ENCODE results near the gene KLHL29. TPM values are rescaled to one million over a fixed set of nuclear protein-coding genes. Genes with fewer than 3 reads are reported as not detected.

The KLHL29 gene
- polyA plus RNA-seq, 3 donors: 0.03 TPM; not detected in 2

DNA sequence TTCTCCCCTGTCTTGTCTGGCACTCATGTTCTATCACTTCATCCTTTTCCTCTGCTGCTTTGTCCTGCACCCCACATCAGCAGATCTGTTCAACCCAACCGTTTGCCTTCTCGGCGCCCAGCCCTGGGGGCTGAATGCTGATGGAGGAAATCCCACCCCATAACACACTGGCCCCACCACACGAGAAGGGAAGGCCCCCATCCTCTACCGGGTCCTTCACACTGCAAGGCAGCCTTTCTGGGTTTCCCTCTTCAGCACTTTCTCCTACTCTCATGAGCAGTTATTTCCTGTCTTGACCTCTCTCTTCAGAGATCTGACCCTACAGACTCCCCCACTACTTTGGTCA lies 314.6 kb downstream of the KLHL29 start:
- H3K36me3 Mint-ChIP-seq: peaks cover 16 to 26% of the 10 kb centered on the region in 2 donors
- Histone ChIP-seq H4K20me1 (ENCODE audit: insufficient read depth, low read length) (no peaks in the 10 kb centered on the region), H3K27me3 (ENCODE audit: control insufficient read depth in 2 of 2, insufficient read depth in 2 of 2, low read length in 2 of 2) (no peaks in the 10 kb centered on the region), H3K79me2 (ENCODE audit: insufficient read depth, low read length) (no peaks in the 10 kb centered on the region), H3K9me3 (replicated peaks in 1 of 2; ENCODE audit: control insufficient read depth in 1 of 2, insufficient read depth in 1 of 2, low read length in 2 of 2) (no peaks in the 10 kb centered on the region), H3K36me3 (replicated peaks in 1 of 2; ENCODE audit: control insufficient read depth in 1 of 2, insufficient read depth in 2 of 2, low read length in 2 of 2) (peaks cover 0 to 6% of the 10 kb centered on the region in 2 donors), H3K4me2 (replicated peaks; ENCODE audit: extremely low read depth, low read length, poor library complexity, severe bottlenecking) (no peak overlapping the region), H3K4me3 (replicated peaks in 1 of 3; ENCODE audit: low read depth in 2 of 3, low read length in 3 of 3) (no peak overlapping the region), H3K27ac (ENCODE audit: low read depth in 1 of 2, low read length in 2 of 2) (no peak overlapping the region), H2AFZ (ENCODE audit: insufficient read depth, low read depth, low read length, poor library complexity, severe bottlenecking) (no peak overlapping the region), H3K4me1 (ENCODE audit: control insufficient read depth in 1 of 2, insufficient read depth in 2 of 2, low read length in 2 of 2) (peaks cover 0 to 6% of the 10 kb centered on the region in 2 donors), H3K9ac (ENCODE audit: insufficient read depth, low read length, poor library complexity, severe bottlenecking) (no peak overlapping the region)
- H3K27me3 Mint-ChIP-seq (ENCODE audit: low read depth in 3 of 3): peaks cover 0 to 7% (median 0%) of the 10 kb centered on the region in 3 donors
- TF ChIP-seq, protein P1, sequence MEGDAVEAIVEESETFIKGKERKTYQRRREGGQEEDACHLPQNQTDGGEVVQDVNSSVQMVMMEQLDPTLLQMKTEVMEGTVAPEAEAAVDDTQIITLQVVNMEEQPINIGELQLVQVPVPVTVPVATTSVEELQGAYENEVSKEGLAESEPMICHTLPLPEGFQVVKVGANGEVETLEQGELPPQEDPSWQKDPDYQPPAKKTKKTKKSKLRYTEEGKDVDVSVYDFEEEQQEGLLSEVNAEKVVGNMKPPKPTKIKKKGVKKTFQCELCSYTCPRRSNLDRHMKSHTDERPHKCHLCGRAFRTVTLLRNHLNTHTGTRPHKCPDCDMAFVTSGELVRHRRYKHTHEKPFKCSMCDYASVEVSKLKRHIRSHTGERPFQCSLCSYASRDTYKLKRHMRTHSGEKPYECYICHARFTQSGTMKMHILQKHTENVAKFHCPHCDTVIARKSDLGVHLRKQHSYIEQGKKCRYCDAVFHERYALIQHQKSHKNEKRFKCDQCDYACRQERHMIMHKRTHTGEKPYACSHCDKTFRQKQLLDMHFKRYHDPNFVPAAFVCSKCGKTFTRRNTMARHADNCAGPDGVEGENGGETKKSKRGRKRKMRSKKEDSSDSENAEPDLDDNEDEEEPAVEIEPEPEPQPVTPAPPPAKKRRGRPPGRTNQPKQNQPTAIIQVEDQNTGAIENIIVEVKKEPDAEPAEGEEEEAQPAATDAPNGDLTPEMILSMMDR (IDR thresholded peaks at IDR 0.05): no peak
- intact Hi-C loops (cut with micrococcal nuclease): no loop called here
- H3K9me3 Mint-ChIP-seq: peaks cover 3 to 10% (median 7%) of the 10 kb centered on the region in 7 donors
- H3K27ac Mint-ChIP-seq: no peak overlapping the region
- 89% methylated on average over 4 of the region's 5 CpGs for WGBS (ENCODE audit: insufficient coverage)
- no peak overlapping the region for H3K4me3 Mint-ChIP-seq
- peaks cover 6% of the 10 kb centered on the region for H3K4me1 Mint-ChIP-seq
- DNase-seq: no peak

DNA sequence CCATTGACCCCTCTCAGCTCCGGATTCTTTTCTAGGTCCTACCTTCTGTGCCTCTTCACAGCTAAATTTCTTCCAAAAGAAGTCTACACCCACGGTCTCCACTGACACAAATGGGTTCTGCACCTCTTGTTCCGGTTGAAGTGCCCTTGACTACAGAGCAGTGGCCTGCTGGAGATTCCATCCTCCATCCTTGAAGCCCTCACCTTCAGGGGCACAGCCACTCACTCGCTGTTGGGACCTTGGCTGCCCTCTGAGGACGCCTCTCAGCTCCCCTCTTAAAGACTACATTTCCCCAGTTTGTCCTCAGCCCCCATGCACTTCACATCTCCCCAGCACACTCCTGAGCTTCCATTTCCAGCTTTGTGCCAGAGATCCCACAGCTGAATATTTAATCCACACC lies 315.6 kb downstream of the KLHL29 start:
- no peaks in the 10 kb centered on the region for H3K79me2 ChIP-seq (ENCODE audit: insufficient read depth, low read length)
- H3K4me1 Mint-ChIP-seq: peaks cover 14% of the 10 kb centered on the region
- intact Hi-C loops (cut with micrococcal nuclease): no loop called here
- no peak overlapping the region for H3K27ac ChIP-seq (ENCODE audit: low read depth in 1 of 2, low read length in 2 of 2)
- H3K27ac Mint-ChIP-seq: no peak overlapping the region
- H3K4me2 ChIP-seq (replicated peaks; ENCODE audit: extremely low read depth, low read length, poor library complexity, severe bottlenecking): no peak overlapping the region
- H3K9ac ChIP-seq (ENCODE audit: insufficient read depth, low read length, poor library complexity, severe bottlenecking): no peak overlapping the region
- peaks cover 19 to 29% of the 10 kb centered on the region in 2 donors for H3K36me3 Mint-ChIP-seq
- H4K20me1 ChIP-seq (ENCODE audit: insufficient read depth, low read length): no peaks in the 10 kb centered on the region
- TF ChIP-seq, protein P1 (IDR thresholded peaks at IDR 0.05): no peak
- peaks cover 2 to 10% (median 7%) of the 10 kb centered on the region in 7 donors for H3K9me3 Mint-ChIP-seq
- no peak overlapping the region for H3K4me3 Mint-ChIP-seq
- peaks cover 0 to 10% of the 10 kb centered on the region in 2 donors for H3K4me1 ChIP-seq (ENCODE audit: control insufficient read depth in 1 of 2, insufficient read depth in 2 of 2, low read length in 2 of 2)
- no peaks in the 10 kb centered on the region for H3K27me3 ChIP-seq (ENCODE audit: control insufficient read depth in 2 of 2, insufficient read depth in 2 of 2, low read length in 2 of 2)
- peaks cover 0 to 6% of the 10 kb centered on the region in 2 donors for H3K36me3 ChIP-seq (replicated peaks in 1 of 2; ENCODE audit: control insufficient read depth in 1 of 2, insufficient read depth in 2 of 2, low read length in 2 of 2)
- WGBS (ENCODE audit: insufficient coverage): 97% methylated on average over 5 of the region's 5 CpGs
- peaks cover 0 to 3% (median 0%) of the 10 kb centered on the region in 3 donors for H3K27me3 Mint-ChIP-seq (ENCODE audit: low read depth in 3 of 3)
- H2AFZ ChIP-seq (ENCODE audit: insufficient read depth, low read depth, low read length, poor library complexity, severe bottlenecking): no peak overlapping the region
- no peak for DNase-seq
- H3K4me3 ChIP-seq (replicated peaks in 1 of 3; ENCODE audit: low read depth in 2 of 3, low read length in 3 of 3): no peak overlapping the region
- no peaks in the 10 kb centered on the region for H3K9me3 ChIP-seq (replicated peaks in 1 of 2; ENCODE audit: control insufficient read depth in 1 of 2, insufficient read depth in 1 of 2, low read length in 2 of 2)
